OCI-LY1 (cell line): Measurements from ENCODE around the gene GLTP.

Experiments used
- H2AFZ ChIP-seq: fragments of 200-600 bp; sonication (generic), shearing (Covaris generic); 2 replicates; pipeline ENCODE4 v1.6.0; 2014; ENCODE audit warnings: antibody characterized with exemption, mild to moderate bottlenecking, low read length
- H3F3A ChIP-seq: fragments of 200-600 bp; sonication (generic), shearing (Covaris generic); 2 replicates; pipeline ENCODE4 v1.6.0; 2014; ENCODE audit warnings: mild to moderate bottlenecking, antibody characterized with exemption, low read length, moderate library complexity; ENCODE audit not compliant: insufficient read depth
- H3K27ac ChIP-seq: fragments of 200-600 bp; sonication (generic); 2 replicates; pipeline ENCODE4 v1.5.1; 2014; ENCODE audit warnings: low read length, mixed run types, mild to moderate bottlenecking, low read depth; ENCODE audit not compliant: poor library complexity, severe bottlenecking
- H3K27me3 ChIP-seq: fragments of 200-600 bp; sonication (generic); 2 replicates; pipeline ENCODE4 v1.6.0; 2014; ENCODE audit warnings: antibody characterized with exemption, mild to moderate bottlenecking, low read length, moderate library complexity; ENCODE audit not compliant: insufficient read depth
- H3K36me3 ChIP-seq: fragments of 200-600 bp; sonication (generic); 2 replicates; pipeline ENCODE4 v1.6.1; 2014; ENCODE audit warnings: mild to moderate bottlenecking, antibody characterized with exemption, low read length, moderate library complexity, mixed read lengths; ENCODE audit not compliant: insufficient read depth
- H3K4me1 ChIP-seq: fragments of 200-600 bp; sonication (generic); 2 replicates; pipeline ENCODE4 v1.5.1; 2014; ENCODE audit warnings: mild to moderate bottlenecking, low read length, moderate library complexity; ENCODE audit not compliant: insufficient read depth, severe bottlenecking
- H3K4me2 ChIP-seq: fragments of 200-600 bp; sonication (generic), shearing (Covaris generic); 2 replicates; pipeline ENCODE4 v1.6.1; 2014; ENCODE audit warnings: low read length
- H3K4me3 ChIP-seq: fragments of 200-600 bp; sonication (generic); 2 replicates; pipeline ENCODE4 v1.5.1; 2014; ENCODE audit warnings: low read length, low read depth, mild to moderate bottlenecking, mixed read lengths; ENCODE audit not compliant: poor library complexity, severe bottlenecking
- H3K79me2 ChIP-seq: fragments of 200-600 bp; shearing (Covaris generic); 2 replicates; pipeline ENCODE4 v1.6.1; 2016; ENCODE audit warnings: mixed run types, low read length, mixed read lengths; ENCODE audit not compliant: insufficient read depth
- H3K9ac ChIP-seq: fragments of 200-600 bp; sonication (generic), shearing (Covaris generic); 2 replicates; pipeline ENCODE4 v1.6.1; 2014; ENCODE audit warnings: mild to moderate bottlenecking, low read length, mixed read lengths
- H3K9me2 ChIP-seq: fragments of 200-600 bp; sonication (generic), shearing (Covaris generic); 2 replicates; pipeline ENCODE4 v1.6.1; 2014; ENCODE audit warnings: low read depth, mild to moderate bottlenecking, low read length, mixed read lengths
- H3K9me3 ChIP-seq: fragments of 200-600 bp; shearing (Covaris generic); 2 replicates; pipeline ENCODE4 v1.6.1; 2014; ENCODE audit warnings: low read length, mixed read lengths
- H4K20me1 ChIP-seq: fragments of 200-600 bp; sonication (generic), shearing (Covaris generic); 2 replicates; pipeline ENCODE4 v1.6.0; 2016; ENCODE audit warnings: mild to moderate bottlenecking, low read length; ENCODE audit not compliant: insufficient read depth
- CTCF ChIP-seq: fragments of 200-600 bp; sonication (generic), shearing (Covaris generic); IDR thresholded peaks from 2 replicates; pipeline ENCODE4 v1.5.1; 2017; ENCODE audit warnings: mild to moderate bottlenecking, antibody characterized with exemption, low read length, moderate library complexity, mixed read lengths
- EZH2 ChIP-seq: fragments of 200-600 bp; sonication (generic), shearing (Covaris generic); IDR thresholded peaks from 2 replicates; pipeline ENCODE4 v1.8.0; 2017; ENCODE audit warnings: borderline replicate concordance, mixed run types, mild to moderate bottlenecking, antibody characterized with exemption, low read length, moderate library complexity, mixed read lengths

The GLTP gene

GRCh38 chr12:109883461-109883860, 3.1 kb upstream of the GLTP start:
- H3K27ac ChIP-seq = no peak overlapping the region
- H3K9me3 ChIP-seq = no peaks in the 10 kb centered on the region
- no peaks in the 10 kb centered on the region for H3K36me3 ChIP-seq
- no peaks in the 10 kb centered on the region for H3K27me3 ChIP-seq
- no peaks in the 10 kb centered on the region for H4K20me1 ChIP-seq
- no peaks in the 10 kb centered on the region for H3K79me2 ChIP-seq
- H3K9ac ChIP-seq = no peak overlapping the region
- H3F3A ChIP-seq = no peaks in the 10 kb centered on the region
- no peak overlapping the region for H3K4me2 ChIP-seq
- no peak overlapping the region for H2AFZ ChIP-seq
- H3K4me1 ChIP-seq = peaks cover 19% of the 10 kb centered on the region
- TF ChIP-seq EZH2 (no peak), CTCF (no peak)
- H3K4me3 ChIP-seq = no peak overlapping the region
- H3K9me2 ChIP-seq = no peaks in the 10 kb centered on the region

GRCh38 chr12:109881752-109882151, 1.4 kb upstream of the GLTP start:
- Histone ChIP-seq H3K9me3 (no peaks in the 10 kb centered on the region), H3K4me1 (peaks cover 17% of the 10 kb centered on the region), H3K36me3 (no peaks in the 10 kb centered on the region), H3K27ac (no peak overlapping the region), H4K20me1 (no peaks in the 10 kb centered on the region), H3K4me2 (no peak overlapping the region), H3K4me3 (no peak overlapping the region), H3F3A (no peaks in the 10 kb centered on the region), H3K9ac (no peak overlapping the region), H3K79me2 (no peaks in the 10 kb centered on the region), H2AFZ (no peak overlapping the region), H3K9me2 (no peaks in the 10 kb centered on the region), H3K27me3 (no peaks in the 10 kb centered on the region)
- no peak for TF ChIP-seq EZH2
- no peak for TF ChIP-seq CTCF

GRCh38 chr12:109880938-109881337, 597 bp upstream of the GLTP start:
- no peak overlapping the region for H2AFZ ChIP-seq
- H3K27me3 ChIP-seq = no peaks in the 10 kb centered on the region
- H3K27ac ChIP-seq = no peak overlapping the region
- H3K4me3 ChIP-seq = peak overlapping the region; percentile 63
- H3K9ac ChIP-seq = peak overlapping the region; percentile 56; the same call in 1 of the 2 replicates
- H4K20me1 ChIP-seq = no peaks in the 10 kb centered on the region
- H3K9me2 ChIP-seq = no peaks in the 10 kb centered on the region
- no peak for TF ChIP-seq EZH2
- TF ChIP-seq CTCF = no peak
- no peaks in the 10 kb centered on the region for H3F3A ChIP-seq
- no peaks in the 10 kb centered on the region for H3K79me2 ChIP-seq
- no peaks in the 10 kb centered on the region for H3K9me3 ChIP-seq
- H3K4me2 ChIP-seq = peak overlapping the region; percentile 80
- no peaks in the 10 kb centered on the region for H3K36me3 ChIP-seq
- H3K4me1 ChIP-seq = peaks cover 19% of the 10 kb centered on the region
